ENCODE results near the gene FYB1.
A peak's percentile ranks its signal among the peaks of the same experiment; 100 is the strongest.
"Not testable (repeated sequence)": the region's sequence is repeated elsewhere in the genome, so short reads cannot be mapped to it uniquely, and the experiment has no call there.

FYB1 gene

GRCh38 chr5:39226100-39226451 is 6.7 kb upstream of the FYB1 start:
- DNase-seq (ENCODE audit: low spot score): no peak

GRCh38 chr5:39225405-39226099 is 6.2 kb upstream of the FYB1 start:
- no peak for DNase-seq (ENCODE audit: low spot score)

DNA sequence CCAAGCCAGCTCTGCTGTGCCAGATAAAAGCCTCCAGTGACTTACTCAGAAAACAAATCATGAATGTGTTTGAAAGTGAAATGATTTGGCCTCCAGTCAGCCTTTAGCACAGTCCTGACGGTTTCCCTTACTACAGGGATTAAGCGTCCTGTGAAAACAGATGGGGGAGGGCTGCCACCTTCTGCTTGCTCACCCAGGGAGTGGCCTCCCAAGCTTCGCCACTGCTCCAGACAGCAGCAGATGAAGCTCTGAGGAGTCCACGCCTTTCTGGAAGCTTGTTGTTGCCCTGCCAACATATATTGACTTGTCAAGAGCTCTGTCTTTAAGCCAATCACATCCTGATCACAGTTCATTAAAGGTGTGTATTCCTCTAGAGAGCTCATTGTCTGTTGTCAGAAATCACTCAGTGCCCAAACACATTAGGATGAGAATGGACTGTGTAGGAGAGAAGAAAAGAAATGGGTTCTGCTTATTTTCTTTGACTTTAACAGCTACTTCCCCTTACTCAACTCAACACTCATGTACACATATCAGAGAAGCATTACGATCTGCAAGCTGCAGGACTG is 4.9 kb upstream of the FYB1 start:
- DNase-seq (ENCODE audit: low spot score): no peak

DNA sequence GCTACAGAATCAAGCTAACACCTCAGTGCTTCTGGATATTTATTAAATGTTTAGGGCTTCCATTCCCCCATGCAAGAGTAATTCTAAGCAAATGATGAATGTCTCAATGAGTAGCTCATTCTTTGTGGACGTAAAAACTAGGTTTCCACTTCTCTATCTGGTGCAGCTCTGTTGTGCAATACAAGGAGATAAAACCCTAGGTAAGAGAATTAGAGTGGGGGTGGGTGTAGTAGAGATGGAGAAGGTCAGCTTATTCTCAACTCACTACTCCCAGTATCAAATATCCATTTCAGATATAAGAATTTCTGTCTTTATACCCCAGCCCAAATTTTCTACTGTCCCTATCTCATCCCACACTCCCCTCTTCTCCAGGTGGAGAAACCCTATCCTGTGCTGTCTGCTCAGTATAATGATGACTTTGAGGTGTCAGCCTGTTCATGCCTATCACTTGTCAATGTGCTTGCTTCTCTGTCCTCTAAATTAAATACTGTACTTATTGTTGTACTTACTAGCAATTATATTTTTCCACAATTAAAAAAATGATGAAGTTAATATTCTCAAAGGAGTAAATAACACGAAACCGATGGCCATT is 4.3 kb upstream of the FYB1 start:
- no peak for DNase-seq (ENCODE audit: low spot score)

- not testable (repeated sequence) for DNase-seq (ENCODE audit: low spot score)
These were observed 2.3 kb upstream of the FYB1 start for GRCh38 chr5:39221671-39222070.

DNA sequence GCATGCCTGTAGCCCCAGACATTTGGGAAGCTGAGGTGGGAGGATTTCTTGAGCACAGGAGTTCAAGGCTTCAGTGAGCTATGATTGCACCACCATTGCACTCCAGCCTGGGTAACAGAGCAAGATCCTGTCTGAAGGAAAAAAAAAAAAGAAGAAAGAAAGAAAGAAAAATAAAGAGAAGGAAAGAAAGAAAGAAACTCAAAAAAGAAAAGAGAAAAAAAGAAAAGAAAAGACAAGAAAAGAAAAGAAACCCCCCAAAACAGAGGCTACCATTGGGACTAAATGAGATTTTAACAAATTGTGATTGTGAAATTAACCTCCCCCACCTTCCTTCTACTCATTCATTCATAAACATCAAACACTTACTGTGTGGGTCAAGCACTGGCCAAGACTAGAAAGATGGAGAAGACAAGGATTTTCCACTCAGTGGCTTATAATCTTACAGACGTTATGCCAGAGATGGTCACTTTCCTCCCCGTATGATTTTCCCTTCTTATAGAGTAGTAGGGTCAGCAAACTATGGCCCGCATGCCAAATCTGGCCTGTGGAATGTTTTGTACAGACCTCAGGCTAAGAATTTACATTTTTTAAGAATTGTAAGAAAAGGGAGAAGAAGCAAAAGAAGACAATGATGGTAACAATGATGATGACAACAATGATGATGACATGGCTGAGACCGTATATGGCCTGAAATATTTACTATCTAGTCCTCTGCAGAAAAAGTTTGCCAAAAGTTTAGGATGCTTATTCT is 1.1 kb upstream of the FYB1 start:
- no peak for DNase-seq (ENCODE audit: low spot score)

GRCh38 chr5:39218482-39219402 is 621 bp downstream of the FYB1 start:
- DNase-seq (ENCODE audit: low spot score): no peak

GRCh38 chr5:39217365-39218281 is 1.7 kb downstream of the FYB1 start:
- DNase-seq (ENCODE audit: low spot score): peak; percentile 58

DNA sequence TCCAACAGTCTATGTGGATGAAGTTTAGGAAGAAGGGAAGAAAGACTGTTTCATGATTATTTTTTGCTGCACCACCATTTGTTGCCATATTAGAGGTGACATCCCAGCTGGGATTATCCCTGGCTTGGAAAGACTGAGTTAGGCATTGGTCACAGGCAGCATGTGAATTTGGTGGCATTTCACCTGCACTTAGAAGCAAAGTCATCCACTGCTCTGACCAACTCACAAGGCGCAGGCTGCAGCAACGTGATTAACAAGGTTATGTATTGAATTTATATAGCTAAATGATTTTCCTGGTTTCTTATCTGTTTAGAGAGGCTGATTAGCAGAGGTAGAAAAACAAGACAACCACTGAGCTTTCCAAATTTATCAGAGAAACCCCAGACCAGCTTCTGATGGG is 2.7 kb downstream of the FYB1 start:
- DNase-seq (ENCODE audit: low spot score): no peak

GRCh38 chr5:39215857-39216256 is 3.5 kb downstream of the FYB1 start:
- DNase-seq (ENCODE audit: low spot score): no peak

DNA sequence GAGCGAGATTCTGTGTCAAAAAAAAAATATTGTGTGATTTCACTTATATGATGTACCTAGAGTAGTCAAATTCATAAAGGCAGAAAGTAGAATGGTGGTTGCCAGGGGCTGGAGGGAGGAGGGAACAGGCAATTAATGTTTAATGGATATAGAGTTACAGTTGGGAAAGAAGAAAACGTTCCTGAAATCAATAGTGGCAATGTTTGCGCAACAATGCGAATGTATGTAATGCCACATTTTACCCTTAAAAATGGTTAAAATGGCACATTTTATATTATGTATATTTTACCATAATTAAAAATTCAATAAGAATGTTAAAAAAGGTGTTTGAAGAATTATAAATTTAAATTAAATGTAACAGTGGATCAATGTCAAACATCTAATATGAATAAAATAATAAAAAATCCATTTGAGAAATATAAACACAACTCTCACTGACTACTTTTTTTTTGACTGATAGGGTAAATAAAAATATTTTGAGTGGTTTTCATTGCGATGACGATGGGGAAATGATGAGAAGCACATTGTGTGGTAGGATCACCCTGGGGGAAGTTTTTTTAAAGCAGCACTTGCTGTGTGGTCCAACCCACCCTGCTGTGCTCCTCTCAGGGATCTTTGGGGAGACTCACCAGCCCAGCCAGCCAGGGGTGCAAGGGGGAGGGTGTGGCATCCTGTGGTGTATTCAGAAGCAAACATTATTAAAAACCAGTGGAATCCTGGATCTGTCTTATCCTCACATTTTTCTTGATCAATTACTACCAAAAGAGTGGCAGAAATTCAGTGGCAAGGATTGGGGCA is 4.3 kb downstream of the FYB1 start:
- no peak for DNase-seq (ENCODE audit: low spot score)

GRCh38 chr5:39213447-39214207 is 5.7 kb downstream of the FYB1 start:
- no peak for DNase-seq (ENCODE audit: low spot score)

DNA sequence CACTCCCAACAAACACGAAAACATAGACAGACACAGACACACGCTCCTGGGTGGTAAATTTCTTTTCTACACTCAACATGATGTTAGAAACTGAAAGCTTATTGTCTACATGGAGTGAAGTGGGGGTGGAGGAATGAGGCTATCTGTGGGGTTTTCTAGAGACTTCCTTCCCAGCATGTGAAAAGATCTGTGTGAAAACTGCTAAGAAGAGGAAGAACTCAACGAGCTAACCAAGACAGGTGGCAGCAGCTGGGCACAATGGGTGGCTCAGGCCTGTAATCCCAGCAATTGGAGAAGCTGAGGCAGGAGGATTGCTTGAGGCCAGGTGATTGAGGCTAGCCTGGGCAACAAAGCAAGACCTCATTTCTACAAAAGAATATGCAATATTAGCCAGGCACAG is 7.6 kb downstream of the FYB1 start:
- no peak for DNase-seq (ENCODE audit: low spot score)

GRCh38 chr5:39209924-39210323 is 9.4 kb downstream of the FYB1 start:
- DNase-seq (ENCODE audit: low spot score): no peak

DNA sequence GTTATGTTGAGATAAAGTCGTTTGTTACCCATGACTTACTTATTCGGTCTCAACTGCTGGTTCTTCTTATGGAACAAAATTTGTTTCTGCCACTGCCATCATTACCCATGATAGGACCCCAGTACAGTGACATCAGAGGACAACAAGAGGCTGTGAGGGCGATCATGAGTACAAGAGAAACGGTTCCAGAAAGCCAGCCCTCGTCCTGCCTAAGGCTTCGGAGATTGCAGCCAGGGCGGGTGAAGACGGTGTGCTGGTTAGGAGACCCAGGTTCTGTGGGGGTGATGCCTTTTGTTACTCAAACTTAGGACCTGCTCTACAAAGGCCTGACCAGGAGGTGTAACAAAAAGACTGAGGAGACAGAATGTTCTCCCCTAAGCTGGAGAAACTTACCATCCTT is 10.9 kb downstream of the FYB1 start:
- no peak for DNase-seq (ENCODE audit: low spot score)

- no peak for DNase-seq (ENCODE audit: low spot score)
These were observed 11.9 kb downstream of the FYB1 start for GRCh38 chr5:39207345-39208045.

GRCh38 chr5:39206630-39207321 is 12.6 kb downstream of the FYB1 start:
- no peak for DNase-seq (ENCODE audit: low spot score)

- DNase-seq (ENCODE audit: low spot score): no peak
These were observed 13.8 kb downstream of the FYB1 start for GRCh38 chr5:39205550-39205949.
